Measurements from ENCODE around the gene ALPK1.

GRCh38 chr4:112270051-112270450, 27.1 kb upstream of the ALPK1 start:
- TF ChIP-seq GATA3 (IDR thresholded peaks at IDR 0.05; ENCODE audit: low read depth, low read length), result no peak
- no peak for TF ChIP-seq GATA2 (IDR thresholded peaks at IDR 0.05; ENCODE audit: low read depth, low read length)

Measured in SH-SY5Y (cell line).